GM12892 (cell line): ENCODE results near the gene TMEM54.

Source experiments
- DNase-seq: peaks from one replicate; pipeline ENCODE4 v3.0.0; 2011; ENCODE audit not compliant: insufficient read length
- FAIRE-seq: peaks from 2 replicates; lab custom pipeline; 2011; peaks lifted over from hg19 to GRCh38; lab: Jason Lieb, UNC
- POLR2A ChIP-seq: IDR thresholded peaks from 2 replicates; pipeline ENCODE4 v1.6.1; 2011; ENCODE audit warnings: low read depth, low read length, control low read depth
- POLR2AphosphoS5 ChIP-seq: IDR thresholded peaks from 2 replicates; pipeline ENCODE4 v1.6.1; 2011; ENCODE audit warnings: low read depth, low read length, control low read depth
- TAF1 ChIP-seq: IDR thresholded peaks from 2 replicates; pipeline ENCODE4 v1.6.1; 2011; ENCODE audit warnings: low read depth, mild to moderate bottlenecking, control low read depth, low read length, borderline replicate concordance

Gene TMEM54

GRCh38 chr1:32871364-32872191 lies 29.6 kb downstream of the TMEM54 start:
- no peak for FAIRE-seq
- no peak for DNase-seq
- TF ChIP-seq TAF1 (no peak), POLR2AphosphoS5 (no peak), POLR2A (no peak)

DNA sequence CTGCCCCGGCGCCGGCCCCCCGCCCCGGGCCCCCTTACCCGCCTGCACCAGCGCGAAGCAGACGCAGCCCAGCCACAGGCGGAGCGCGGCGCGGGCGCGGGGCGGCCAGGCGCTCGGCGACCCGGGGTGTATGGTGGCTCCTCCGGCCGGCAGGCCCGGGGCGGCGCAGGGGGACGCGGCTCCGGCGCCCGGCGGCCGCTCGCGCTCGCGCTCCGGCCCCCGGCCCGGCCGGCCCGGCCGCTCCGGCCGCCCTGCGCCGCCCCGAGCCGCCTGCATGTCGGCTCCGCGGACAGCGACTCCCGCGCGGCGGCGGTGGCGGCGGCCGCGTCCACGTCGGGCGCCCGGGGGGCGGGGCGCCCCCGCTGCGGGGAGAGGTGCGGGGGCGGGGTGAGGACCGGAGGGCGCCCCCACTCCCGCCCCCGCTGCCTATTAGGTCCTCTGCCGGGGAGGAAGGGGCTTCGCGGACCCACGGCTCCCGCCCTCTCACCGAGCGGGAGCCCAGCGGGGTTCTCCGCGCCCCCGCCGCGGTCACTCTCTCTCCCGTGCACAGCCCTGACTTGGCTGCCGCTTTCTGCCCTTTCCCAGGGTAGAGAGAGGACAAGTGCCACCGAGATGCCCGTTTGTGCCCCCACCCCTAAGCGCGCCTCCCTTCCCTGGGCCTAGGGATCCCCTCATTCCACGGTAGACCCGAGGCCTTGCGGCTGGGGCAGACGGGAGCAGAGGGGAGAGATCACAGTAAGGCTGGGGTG lies 30.4 kb downstream of the TMEM54 start, which contains the start of gene FNDC5:
FNDC5 (minus strand) TSS at position 298 of the 749 bp plus-strand sequence.
- no peak for TF ChIP-seq POLR2A
- DNase-seq (no peak), FAIRE-seq (no peak)

- DNase-seq (no peak), FAIRE-seq (no peak)
- no peak for TF ChIP-seq TAF1
- no peak for TF ChIP-seq POLR2A
- TF ChIP-seq POLR2AphosphoS5, result no peak
Observed at GRCh38 chr1:32869923-32870614, 31.1 kb downstream of the TMEM54 start.

DNA sequence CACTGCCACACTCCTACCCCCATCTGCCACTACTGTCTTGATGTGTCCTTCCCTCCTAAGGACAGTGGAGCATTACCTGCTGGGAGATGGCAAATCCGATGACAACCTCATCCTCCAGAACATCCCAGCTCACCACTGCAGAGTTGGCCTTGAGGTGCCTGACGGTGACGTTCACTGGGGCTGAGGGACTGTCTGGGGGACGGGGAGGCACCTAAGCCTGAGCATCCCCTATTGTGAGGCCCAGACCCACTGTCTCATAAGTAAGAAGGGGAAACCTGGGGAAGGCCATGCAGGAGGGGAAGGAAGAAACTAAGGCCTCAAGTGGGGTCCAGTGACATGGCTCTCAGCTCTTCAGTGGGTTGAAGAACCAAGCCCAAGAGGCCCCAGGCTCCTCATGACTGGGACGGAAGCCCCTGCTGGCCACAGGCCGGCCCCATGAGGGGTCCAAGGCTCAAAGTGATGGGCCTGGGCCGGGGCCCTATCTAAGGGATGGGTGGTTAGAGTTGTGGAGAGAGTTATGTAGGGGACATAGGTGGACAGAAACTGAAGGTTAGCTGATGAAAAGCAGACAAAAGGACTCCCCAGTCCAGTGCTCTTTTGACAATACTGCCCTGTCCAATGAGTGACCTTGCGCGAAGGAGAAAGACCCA lies 32.3 kb downstream of the TMEM54 start:
- DNase-seq (no peak), FAIRE-seq (no peak)
- TF ChIP-seq POLR2A (no peak), TAF1 (no peak), POLR2AphosphoS5 (no peak)

- TF ChIP-seq TAF1, result no peak
- no peak for TF ChIP-seq POLR2A
- TF ChIP-seq POLR2AphosphoS5, result no peak
- DNase-seq (no peak), FAIRE-seq (no peak)
Observed at GRCh38 chr1:32868085-32868484, 33.1 kb downstream of the TMEM54 start.

DNA sequence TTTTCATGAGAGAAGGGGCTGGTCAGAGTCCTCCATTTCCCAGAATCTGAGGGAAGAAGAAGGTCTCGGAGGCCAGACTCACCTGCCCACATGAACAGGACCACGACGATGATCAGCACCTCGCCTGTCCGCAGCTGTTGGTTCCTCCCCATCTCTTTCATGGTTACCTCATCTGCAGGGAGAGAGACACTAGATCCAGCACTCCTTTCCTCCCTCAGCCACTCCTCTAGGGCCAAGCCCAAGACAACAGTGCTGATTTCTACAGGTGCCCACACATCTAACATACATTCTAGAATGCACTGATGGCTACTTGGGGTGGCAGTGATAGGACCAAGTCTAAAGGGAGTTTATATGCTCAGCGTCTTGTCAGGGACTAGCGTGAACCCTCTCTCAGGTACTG lies 33.5 kb downstream of the TMEM54 start:
- TF ChIP-seq POLR2A, result no peak
- TF ChIP-seq TAF1, result no peak
- no peak for TF ChIP-seq POLR2AphosphoS5
- FAIRE-seq (no peak), DNase-seq (no peak)

- no peak for TF ChIP-seq POLR2A
- TF ChIP-seq TAF1, result no peak
- TF ChIP-seq POLR2AphosphoS5, result no peak
- FAIRE-seq, result no peak
Observed at GRCh38 chr1:32867151-32867550, 34.0 kb downstream of the TMEM54 start.

GRCh38 chr1:32865639-32866405 lies 35.4 kb downstream of the TMEM54 start:
- DNase-seq, result no peak
- no peak for FAIRE-seq
- no peak for TF ChIP-seq POLR2A
- TF ChIP-seq TAF1, result no peak

More at GRCh38 chr1:32867151-32867550, 34.0 kb downstream of the TMEM54 start:
- no peak for DNase-seq

DNA sequence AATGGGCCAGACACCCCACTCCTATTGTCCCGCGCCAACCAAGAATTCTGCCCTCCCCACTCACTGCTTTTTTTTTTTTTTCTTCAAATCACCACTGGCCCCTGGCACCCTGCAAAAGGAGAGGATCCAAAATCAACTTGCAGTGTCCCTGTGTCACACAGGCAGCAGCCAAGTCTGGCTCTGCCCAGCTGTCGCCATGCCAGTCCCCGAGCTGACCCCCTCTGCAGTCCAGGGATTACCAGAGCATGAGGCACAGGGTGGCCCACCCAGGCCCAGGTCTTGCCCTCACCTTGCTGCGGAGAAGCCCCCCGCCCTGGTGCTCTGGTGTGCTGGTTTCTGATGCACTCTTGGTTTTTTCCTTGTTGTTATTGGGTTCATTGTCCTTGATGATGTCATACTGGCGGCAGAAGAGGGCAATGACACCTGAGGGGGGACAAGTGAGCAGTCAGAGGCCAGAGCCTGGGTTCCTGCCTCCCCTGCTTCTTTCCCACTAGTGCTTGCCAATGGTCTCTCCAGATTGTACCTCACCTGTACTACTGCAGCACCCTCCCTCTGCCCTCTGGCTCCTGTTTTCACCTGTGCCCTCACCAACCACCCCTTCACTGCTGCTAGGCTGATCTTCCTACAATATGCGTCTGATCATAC lies 36.7 kb downstream of the TMEM54 start:
- no peak for FAIRE-seq
- TF ChIP-seq POLR2AphosphoS5 (no peak), TAF1 (no peak), POLR2A (no peak)

GRCh38 chr1:32863881-32864245 lies 37.3 kb downstream of the TMEM54 start:
- TF ChIP-seq TAF1 (no peak), POLR2A (no peak), POLR2AphosphoS5 (no peak)
- no peak for DNase-seq
- FAIRE-seq, result no peak

More for the DNA sequence above, 36.7 kb downstream of the TMEM54 start:
- DNase-seq, result no peak
